Urothelium cell line (cell line): ENCODE data around the gene IL19.

ENCODE experiments used
- DNase-seq: peaks from one replicate; pipeline ENCODE4 v3.0.0; 2011; ENCODE audit warnings: low spot score, mixed read lengths
- FAIRE-seq: peaks from 2 replicates; lab custom pipeline; 2011; peaks lifted over from hg19 to GRCh38; lab: Jason Lieb, UNC

Gene IL19

DNA sequence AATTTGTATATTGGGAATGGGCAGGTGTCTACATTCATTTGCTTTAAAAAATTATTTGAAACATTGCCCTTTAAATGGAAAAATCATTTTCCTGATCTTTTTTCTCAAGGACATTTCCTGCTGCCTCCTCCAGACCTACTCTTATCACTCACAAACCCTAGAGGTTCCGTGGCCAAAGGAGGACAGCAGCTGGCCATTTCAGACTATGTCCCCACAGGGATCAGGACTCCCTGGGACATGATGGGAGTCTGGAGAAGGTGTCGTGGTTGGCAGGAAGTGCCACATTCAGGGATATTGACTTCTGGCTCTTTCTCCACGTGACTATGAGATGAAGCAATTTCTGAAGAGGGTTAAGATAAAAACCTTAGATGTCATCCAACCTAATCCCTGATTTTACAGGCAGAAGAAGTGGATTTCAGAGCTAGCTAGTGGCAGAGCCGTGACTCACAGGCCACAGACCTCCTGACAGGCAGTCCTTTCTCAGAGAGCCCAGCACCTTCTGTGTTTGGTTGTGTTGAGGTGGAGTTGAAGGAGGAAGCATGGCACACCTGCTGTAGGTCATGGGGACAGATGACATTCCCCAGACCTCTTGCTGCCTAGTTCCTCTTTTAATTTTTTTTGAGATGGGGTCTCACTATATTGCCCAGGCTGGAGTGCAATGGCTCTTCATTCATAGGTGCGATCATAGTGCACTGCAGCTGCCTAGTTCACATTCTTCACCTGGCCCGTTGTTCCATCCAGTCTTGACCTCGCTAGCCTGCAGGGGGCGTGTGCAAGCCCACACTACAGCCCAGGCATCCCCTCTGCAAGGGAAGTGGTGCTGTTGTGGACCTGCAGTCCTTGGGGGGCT is 27.2 kb downstream of the IL19 start:
- FAIRE-seq (no peak), DNase-seq (no peak)

DNA sequence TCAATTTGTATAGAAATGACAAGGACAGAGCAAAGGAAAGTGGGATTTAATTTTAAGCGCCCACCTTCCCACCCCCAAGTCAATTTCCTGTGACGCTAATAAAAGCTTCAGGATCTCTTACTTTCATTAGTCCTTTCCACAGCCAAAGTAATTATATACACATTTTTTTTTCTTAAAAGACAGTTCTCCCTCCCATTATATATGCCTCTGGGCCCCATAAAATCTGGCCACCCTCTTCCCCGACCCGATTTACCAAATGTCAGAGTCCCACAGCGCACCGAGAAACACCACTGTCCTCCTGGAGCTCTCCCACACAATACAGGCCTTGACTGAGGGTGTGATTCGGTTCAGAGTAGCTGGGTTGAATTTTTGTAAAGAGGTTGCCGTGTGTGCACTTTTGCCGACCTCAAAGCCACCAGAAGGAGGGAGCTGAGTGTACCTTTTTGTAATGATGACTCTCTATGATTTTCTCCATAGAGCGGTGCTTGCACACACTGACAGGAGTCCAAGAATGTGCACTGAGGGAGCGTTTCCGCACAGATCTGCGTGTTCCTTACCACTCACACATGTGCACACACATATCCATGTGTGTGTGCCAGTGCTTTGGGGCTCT is 27.9 kb downstream of the IL19 start:
- DNase-seq (no peak), FAIRE-seq (no peak)

DNA sequence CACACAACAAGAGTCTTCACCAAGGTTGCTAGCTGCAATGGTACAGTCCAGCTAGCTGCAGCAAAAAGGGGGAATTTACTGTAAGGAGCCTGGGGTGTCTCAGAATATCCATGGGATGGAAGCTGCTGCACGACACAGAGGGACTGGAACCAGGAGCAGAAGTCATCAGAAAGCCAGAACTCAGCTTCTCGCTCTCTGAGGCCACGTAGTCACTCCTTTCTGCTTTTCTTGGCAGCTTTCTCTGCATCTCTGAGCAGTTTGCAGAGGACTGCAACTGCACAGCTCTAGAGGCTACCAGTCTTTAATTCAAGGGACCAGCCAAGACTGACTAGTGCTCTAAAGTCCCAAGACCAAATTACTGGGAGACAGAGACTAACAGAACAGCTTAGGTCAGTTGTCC is 28.7 kb downstream of the IL19 start:
- DNase-seq = no peak
- FAIRE-seq = no peak

DNA sequence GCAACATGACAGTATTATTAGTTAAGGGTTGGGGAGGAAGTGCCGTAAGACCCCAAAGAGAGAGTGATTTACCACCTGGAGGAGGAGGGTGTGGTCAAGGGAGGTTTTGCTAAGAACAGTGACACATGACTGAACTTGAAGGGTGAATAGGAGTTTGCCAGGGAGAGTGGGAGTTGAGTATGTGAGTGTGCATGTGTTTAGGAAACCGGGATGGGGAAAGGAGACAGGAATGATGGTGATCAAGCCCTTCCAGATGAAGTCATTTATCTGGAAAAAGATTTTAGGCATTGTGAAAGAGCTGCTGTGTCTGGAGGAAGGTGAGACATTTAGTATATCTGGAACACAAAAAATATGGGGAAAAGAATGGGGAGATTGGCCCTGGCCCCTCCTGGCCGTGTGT is 29.8 kb downstream of the IL19 start:
- no peak for DNase-seq
- FAIRE-seq = no peak

DNA sequence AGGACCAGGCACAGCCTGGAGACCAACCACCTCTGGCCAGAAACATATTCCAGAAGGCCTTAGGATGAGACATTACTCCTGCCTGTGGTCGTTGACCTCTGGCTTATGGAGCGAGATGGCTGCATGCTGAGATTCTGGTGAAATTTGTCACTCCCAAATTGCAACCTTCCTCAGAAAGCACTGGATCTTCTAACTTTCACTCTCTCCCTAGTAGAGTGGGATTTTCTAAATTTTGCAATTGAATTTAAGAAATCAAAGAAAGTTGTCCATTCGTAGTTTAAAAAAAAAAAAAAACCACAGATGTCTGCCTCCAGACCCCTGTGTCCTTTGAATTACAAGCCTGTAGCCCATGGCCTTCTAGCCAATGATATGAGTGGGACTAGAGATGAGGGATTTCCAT is 30.3 kb downstream of the IL19 start:
- FAIRE-seq (no peak), DNase-seq (no peak)

DNA sequence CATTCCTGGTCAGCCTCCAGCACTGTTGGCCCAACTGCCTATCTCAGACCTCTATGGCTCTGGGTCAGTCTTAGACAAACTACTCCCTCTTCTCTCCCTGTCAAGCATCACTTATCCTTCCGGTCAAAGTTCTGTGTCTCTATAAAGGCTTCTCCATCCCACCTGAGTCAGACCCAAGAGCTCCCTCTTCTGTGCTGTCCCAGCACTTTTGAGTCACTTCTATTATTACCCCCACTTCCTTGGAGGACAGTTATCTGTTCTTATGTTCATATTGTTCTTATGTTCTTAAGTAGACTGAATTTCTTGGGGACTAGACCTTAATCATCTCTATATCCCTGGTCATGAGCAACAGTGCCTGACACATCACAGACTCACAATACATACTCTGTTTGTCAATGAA is 30.9 kb downstream of the IL19 start:
- FAIRE-seq = no peak
- DNase-seq = no peak

DNA sequence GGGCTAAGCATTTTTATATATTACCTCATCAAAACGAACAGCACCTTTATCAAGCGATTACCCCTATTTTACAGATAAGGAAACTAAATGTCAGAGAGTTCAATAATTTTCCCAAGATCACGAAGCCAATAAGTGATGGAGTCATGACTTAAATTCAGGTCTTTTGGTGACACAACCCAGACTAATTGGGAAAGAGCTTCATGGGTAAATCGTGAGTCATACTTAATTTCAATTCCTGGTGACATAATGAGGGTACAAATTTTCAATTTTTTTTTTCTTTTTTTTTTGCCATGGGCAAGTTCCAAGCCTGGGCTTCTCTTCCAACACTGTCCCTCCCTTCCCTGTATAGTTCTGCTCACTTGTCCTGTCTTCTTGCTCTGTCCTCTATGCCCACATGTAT is 31.8 kb downstream of the IL19 start:
- DNase-seq = no peak
- no peak for FAIRE-seq

DNA sequence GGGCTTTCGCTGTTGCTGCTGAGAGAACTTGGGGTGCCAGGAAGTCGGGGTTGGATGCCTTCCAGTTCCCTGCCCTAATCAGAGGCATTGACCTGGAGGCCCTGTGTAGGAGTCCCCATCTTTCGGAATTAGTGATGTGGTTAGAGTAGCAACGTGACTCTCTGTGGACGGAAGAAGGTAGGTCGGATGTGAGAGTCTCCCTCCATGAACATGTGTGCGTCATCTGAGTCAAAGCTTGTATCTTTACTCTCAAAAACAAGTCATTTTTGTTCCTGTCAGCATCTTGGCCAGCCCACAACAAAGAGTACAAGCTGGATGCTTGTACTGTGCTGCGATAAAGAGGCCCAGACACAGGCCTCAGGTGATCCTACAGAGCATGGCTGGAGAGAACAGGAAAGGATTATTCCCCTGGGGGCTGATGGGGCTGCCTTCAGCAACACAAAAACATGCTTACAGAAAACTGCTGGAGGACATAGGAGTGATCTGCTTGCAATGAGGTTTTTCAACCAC is 32.7 kb downstream of the IL19 start:
- FAIRE-seq (no peak), DNase-seq (no peak)

DNA sequence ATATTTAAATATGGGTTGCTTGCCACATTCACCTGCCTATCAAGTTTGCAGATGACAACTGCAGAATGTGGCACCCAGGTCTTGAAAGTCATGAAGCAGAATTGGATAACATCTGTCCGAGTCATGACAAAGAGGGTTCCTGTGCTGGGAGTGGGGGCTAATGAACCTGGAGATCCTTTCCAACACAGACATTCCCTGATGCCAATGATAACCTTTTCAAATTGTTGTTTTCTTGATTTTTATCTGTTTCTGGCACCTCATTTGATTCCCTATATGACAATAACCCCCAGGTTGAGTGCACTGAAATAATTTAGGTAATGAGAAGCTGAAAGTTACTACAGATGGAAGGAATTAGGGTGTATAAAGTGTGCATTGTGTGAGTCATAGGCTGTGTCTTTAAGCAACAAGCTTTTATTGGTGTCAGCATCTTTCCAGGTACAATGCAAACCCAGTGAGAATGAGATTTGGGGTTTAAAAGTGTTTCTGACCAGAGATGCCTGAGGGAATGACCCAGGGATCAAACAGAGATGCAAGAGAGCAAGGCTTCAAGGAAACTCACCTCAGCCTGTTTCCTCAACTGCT is 33.7 kb downstream of the IL19 start:
- FAIRE-seq (no peak), DNase-seq (no peak)

DNA sequence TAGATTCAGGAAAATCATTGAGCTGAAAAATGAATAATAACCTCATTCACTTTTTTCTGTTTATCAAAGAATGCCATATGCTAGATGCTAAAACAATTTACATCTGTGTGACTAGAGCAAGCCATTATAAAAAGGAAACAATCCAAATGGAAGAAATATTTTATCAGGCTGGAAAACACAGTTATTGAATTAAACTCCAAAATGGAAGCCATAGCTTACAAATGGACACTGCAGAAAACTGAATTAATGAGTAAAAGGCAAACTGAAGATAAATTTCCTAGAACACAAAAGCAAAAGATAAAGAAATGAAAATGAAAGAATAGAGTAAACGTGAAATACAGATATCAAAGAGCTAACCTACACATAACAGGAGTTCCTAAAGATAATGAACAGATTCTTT is 34.8 kb downstream of the IL19 start:
- FAIRE-seq (no peak), DNase-seq (no peak)

DNA sequence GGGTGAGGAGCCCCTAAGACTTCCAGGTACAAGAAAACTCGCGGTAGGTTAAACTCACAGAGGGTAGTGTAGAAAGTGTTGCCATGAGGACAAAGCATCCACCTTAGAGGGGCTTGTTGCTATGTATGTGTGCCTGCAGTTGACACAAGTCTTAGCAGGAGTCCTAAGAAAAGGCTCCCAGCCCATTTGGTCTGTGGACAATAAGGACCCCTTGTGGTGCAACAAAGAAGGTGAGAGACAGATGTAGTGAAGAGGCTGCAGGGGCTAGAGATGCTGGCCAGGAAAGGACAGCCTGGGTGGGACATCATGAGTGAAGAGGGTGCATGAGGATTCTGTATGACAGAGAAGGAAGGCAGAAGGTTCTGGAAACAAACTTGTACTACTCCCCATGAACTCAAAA is 38.0 kb downstream of the IL19 start:
- FAIRE-seq = no peak
- peak; percentile 20 for DNase-seq

DNA sequence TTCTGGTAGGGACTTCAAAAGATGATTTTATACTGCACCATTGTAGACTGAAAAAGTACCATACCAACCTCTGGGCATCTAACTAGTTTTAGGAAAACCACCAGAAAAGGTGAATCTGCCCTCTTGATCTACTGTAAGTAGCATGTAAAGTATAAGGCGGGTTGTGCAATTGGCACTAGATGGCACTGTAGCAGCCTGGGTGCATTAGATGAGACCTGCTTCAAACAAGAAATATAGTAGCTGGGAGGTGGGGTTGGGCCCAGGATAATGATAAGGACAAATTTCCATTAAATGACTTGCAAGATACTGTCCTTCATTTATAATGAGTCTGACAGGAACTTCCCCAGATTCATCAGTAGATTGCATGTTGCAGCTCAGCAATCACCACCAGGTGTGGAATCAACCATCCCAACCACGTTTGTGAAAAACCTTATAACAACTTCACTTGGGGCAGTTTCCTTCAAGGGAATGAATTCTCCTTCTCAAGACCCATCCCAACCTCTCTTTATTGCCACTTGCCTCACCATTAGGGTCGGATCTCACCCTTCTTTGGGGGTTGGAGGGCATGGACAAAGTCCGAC is 39.0 kb downstream of the IL19 start:
- FAIRE-seq (no peak), DNase-seq (peak; percentile 36)

DNA sequence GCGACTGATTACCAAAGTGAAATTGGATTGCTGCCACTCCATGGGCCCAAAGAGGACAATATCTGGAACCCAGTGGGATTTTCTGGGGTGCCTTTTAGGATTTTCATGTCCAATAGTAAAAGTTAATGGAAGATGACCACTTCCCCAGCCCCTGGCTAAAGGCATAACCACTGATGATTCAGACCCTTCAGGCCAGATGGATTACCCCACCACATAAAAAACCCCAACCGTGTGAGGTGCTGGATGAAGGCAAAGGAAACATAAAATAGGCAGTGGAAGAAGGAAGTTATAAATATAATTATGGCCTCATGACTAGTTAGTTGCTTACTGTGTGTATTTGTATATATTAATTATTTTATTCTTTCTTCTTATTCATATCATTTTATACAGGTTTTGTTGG is 41.9 kb downstream of the IL19 start:
- no peak for FAIRE-seq
- no peak for DNase-seq

DNA sequence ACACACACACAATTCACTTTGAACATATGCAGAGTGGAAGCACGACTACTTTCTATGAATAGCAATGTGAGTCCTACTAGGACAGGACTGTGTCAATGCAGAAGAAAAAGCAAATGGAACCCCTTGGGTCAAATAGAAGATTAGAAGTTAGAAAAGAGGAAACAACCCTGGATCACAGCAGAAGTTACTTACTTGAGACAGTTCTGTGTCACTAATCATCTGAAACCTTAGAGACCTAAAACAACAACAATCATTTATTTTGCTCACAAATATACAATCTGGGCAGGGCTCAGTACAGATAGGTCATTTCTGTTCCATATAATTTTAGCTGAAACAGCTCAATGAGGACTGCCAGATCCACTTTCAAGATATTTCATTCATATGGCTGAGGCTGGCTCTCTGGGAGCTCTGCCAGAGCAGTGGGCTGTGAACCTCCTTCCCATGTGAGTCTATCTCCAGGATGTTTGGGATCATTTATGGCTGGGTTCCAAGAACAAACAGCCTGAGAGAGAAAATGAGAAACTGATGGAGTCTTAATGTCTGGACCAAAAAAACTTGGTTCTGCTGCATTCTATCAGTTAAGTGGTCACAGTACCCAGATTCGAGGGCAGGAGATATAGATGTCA is 44.3 kb downstream of the IL19 start:
- FAIRE-seq = no peak
- DNase-seq = no peak

DNA sequence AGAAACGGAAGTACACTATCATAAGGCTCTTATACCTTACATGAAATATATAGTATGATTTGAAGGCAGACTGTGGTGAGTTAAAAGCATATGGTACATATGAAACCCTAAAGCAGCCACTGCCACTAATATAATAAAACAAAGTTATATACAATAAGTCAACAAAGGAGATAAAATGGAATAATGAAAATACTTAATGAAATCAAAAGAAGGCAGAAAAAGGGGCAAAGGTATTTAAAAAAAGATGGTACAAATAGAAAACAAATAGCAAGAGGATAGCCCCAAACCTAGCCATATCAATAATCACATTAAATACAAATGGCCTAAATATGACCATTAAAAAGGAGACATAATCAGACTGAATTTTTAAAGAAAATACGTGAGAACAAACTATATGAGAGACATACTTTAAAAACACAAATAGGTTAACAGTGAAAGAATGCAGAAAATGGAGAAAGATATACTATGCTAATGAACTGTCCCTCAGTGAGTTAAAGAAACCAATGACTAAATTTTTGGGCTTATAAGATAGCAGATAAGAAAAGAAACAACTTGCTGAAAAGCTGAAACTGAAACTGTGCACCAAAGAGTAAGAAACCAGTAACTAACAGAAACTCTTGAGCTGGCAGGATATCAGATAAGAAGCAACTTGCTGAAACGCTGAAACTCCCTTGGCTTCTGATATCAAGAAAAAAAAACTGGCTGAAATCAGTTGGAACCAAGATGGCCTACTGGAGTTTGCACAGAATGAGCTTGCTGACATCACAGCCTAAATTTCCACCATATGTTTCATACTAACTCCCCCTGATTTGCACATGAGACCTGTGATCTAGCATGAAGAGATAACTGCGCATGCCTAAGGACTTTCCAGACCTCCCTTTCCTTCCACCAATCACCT is 46.1 kb downstream of the IL19 start:
- no peak for FAIRE-seq
- DNase-seq = no peak

DNA sequence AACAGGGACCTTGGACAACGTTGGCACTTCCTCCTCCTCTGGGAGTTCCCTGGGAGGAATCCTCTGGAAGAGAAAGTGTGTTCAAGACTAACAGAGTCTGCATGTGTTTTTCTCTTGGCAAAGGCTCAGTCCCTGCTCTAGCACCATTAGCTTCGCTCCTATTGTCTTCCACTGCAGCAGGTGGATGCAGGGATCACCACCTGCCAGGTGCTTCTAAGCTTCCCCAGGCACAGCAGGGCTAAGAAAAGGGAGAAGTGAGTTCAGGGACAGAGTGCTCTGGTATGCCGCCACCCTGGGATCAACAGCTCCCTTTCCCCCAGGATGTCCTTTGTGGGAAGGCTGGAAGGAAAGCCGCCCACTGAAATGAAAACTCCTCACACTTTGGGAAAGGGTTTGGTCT is 50.9 kb downstream of the IL19 start:
- DNase-seq = no peak

DNA sequence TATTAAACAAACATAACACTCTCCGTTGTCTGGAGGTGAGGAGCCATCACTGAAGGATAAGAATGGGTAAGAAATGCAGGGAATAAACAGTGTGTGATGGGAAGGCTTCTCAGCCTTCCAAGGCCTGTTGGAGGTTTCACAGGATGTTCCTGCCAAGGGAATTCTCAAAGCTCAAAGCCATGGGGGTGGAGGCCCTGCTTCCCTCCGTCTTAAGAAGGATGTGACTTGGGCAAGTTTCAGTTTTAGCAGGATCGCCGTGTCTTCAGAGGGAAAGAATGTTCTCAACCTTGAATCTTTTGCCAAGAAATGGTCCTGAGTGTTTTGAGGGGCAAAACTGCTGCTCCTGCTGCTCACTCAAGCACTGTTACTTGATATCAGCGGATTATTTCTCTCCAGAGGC is 53.2 kb downstream of the IL19 start:
- DNase-seq (no peak), FAIRE-seq (no peak)

More for the DNA sequence above, 50.9 kb downstream of the IL19 start:
- FAIRE-seq = no peak

DNA sequence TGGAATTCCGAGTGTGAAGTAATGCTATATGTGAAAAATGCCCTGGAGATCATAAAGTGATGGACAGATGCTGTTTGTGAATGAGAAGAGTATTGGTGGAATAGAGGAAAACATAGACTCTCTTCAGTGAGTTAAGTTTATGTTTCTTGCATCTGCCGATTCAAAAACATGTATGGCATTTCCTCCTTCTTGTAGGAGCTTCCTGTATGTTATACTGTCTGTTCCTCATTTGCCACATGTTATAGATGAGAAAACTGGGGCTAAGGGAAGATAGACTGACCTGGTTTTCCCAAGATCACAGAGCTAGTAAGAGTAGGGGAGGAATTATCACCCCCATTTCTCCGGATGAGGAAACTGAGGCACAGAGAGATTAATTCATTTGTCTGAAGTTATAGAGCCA is 53.8 kb downstream of the IL19 start:
- no peak for FAIRE-seq

DNA sequence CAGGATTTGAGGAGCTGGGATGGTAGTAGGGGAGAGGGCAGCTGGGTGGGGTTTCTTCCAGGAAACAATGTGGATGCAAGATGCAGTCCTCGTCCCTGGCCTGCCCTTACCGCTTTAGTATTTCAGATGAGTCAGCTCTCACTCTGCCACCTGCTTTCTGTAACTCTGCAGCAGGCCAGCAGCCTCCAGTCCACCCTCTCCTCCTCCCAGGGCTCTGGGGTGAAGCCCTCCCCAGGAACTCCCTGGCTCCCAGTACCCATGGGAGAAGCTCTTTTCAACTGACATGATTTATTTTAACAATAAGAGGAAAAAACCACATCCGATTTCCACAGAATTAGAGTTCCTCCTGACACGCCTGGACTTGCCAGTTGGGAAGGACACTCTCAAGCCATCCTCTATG is 55.8 kb downstream of the IL19 start:
- FAIRE-seq (no peak), DNase-seq (peak; percentile 54)

More for the DNA sequence above, 53.8 kb downstream of the IL19 start:
- DNase-seq = no peak

DNA sequence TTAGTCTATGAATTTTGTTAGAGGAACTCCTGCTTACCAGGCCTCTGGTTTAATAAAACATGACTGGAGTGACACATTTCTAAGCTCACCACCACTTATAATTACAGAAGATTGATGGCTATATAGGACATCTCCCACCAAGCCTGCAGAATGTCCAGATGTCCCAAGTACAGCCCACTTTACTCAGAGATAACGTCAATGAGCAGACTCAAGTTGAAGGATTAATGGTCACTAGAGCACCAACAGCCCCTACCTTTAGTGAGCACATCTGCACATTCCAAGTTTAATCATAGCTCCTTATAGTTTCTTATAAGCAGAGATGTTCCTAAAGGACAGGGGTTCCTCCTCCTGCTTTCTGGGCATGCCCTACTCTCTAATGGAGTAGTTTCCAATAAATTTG is 57.5 kb downstream of the IL19 start:
- DNase-seq (no peak), FAIRE-seq (no peak)
